ENCODE data around the gene UFC1. TPM values are rescaled to one million over a fixed set of nuclear protein-coding genes. Genes with fewer than 3 reads are reported as not detected.

UFC1 gene
- total and polyA plus RNA-seq, 2 of the 13 experiments (the other 11 are each of a cell fraction or from before 2014, with no cell fraction given) = 72.8 to 85.2 TPM

DNA sequence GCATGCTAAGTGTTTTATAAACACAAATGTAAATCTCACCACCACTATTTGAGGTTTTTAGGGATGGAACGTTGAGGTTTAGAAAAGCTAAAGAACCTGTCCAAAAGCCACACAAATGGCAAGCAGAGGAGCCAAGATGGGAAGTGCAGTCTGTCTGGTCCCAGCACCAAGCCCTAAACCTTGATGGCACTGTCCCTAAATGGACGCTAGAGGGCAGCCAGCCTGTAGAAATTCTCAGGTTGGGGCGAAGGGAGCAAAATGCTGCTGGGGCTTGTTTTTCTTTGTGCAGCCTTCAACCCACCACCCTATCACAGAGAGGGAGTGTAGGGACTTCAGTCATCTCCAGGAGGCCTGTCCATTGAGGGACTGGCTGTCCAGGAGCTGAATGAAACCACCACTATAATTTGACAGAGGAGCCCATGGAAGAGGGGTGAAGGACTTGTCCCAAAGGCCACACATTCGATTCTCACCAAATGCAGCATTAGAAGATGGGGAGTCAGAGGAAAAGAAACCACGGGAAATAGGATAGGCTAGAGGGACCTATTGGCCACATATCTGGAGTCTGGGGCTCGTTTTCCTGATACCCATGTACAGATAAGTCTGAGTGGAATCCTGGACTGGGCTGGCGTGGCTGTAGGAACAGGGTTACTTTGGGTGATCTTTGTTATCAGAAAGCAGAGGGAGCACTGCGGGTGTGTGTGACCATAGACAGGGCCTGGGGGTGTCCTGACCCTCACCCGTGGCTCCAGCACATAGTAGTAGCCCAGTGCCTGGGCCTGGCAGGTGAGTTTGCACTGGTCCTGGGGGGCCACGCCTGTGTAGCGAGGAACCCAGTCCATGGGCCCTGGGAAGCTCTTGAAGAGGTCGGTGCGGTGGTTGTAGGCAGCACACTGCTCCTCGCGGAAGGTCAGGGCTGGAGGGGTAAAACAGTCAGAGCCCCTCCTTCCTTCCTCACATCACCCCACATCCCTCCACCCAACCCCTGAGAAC, 39.0 kb downstream of the UFC1 start (continued):
- TF ChIP-seq NR2F6 (IDR thresholded peaks at IDR 0.05) = no peak
- TF ChIP-seq NR2F6 (CRISPR knock-in tag; IDR thresholded peaks at IDR 0.05) = no peak
- no peak for TF ChIP-seq ISL2 (CRISPR knock-in tag; IDR thresholded peaks at IDR 0.05)
- no peak for TF ChIP-seq RFX3 (CRISPR knock-in tag; IDR thresholded peaks at IDR 0.05)
- TF ChIP-seq, protein P1, sequence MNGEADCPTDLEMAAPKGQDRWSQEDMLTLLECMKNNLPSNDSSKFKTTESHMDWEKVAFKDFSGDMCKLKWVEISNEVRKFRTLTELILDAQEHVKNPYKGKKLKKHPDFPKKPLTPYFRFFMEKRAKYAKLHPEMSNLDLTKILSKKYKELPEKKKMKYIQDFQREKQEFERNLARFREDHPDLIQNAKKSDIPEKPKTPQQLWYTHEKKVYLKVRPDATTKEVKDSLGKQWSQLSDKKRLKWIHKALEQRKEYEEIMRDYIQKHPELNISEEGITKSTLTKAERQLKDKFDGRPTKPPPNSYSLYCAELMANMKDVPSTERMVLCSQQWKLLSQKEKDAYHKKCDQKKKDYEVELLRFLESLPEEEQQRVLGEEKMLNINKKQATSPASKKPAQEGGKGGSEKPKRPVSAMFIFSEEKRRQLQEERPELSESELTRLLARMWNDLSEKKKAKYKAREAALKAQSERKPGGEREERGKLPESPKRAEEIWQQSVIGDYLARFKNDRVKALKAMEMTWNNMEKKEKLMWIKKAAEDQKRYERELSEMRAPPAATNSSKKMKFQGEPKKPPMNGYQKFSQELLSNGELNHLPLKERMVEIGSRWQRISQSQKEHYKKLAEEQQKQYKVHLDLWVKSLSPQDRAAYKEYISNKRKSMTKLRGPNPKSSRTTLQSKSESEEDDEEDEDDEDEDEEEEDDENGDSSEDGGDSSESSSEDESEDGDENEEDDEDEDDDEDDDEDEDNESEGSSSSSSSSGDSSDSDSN (CRISPR knock-in tag; IDR thresholded peaks at IDR 0.05) = no peak; the same call in 1 of the 2 replicates
- TF ChIP-seq CHD2 (IDR thresholded peaks at IDR 0.05; ENCODE audit: low read depth, low read length) = no peak
- TF ChIP-seq, protein P2, sequence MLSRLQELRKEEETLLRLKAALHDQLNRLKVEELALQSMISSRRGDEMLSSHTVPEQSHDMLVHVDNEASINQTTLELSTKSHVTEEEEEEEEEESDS (CRISPR knock-in tag; IDR thresholded peaks at IDR 0.05; ENCODE audit: borderline replicate concordance) = no peak
- no peak for TF ChIP-seq ZNF724P (CRISPR knock-in tag; IDR thresholded peaks at IDR 0.05; ENCODE audit: borderline replicate concordance)
- TF ChIP-seq ZNF891 (CRISPR knock-in tag; IDR thresholded peaks at IDR 0.05) = no peak
- TF ChIP-seq, protein P3, sequence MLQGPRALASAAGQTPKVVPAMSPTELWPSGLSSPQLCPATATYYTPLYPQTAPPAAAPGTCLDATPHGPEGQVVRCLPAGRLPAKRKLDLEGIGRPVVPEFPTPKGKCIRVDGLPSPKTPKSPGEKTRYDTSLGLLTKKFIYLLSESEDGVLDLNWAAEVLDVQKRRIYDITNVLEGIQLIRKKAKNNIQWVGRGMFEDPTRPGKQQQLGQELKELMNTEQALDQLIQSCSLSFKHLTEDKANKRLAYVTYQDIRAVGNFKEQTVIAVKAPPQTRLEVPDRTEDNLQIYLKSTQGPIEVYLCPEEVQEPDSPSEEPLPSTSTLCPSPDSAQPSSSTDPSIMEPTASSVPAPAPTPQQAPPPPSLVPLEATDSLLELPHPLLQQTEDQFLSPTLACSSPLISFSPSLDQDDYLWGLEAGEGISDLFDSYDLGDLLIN (CRISPR knock-in tag; IDR thresholded peaks at IDR 0.05; ENCODE audit: borderline replicate concordance) = no peak
- TF ChIP-seq, protein P4, sequence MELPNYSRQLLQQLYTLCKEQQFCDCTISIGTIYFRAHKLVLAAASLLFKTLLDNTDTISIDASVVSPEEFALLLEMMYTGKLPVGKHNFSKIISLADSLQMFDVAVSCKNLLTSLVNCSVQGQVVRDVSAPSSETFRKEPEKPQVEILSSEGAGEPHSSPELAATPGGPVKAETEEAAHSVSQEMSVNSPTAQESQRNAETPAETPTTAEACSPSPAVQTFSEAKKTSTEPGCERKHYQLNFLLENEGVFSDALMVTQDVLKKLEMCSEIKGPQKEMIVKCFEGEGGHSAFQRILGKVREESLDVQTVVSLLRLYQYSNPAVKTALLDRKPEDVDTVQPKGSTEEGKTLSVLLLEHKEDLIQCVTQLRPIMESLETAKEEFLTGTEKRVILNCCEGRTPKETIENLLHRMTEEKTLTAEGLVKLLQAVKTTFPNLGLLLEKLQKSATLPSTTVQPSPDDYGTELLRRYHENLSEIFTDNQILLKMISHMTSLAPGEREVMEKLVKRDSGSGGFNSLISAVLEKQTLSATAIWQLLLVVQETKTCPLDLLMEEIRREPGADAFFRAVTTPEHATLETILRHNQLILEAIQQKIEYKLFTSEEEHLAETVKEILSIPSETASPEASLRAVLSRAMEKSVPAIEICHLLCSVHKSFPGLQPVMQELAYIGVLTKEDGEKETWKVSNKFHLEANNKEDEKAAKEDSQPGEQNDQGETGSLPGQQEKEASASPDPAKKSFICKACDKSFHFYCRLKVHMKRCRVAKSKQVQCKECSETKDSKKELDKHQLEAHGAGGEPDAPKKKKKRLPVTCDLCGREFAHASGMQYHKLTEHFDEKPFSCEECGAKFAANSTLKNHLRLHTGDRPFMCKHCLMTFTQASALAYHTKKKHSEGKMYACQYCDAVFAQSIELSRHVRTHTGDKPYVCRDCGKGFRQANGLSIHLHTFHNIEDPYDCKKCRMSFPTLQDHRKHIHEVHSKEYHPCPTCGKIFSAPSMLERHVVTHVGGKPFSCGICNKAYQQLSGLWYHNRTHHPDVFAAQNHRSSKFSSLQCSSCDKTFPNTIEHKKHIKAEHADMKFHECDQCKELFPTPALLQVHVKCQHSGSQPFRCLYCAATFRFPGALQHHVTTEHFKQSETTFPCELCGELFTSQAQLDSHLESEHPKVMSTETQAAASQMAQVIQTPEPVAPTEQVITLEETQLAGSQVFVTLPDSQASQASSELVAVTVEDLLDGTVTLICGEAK (IDR thresholded peaks at IDR 0.05) = no peak
- TF ChIP-seq, protein P4 (CRISPR knock-in tag; IDR thresholded peaks at IDR 0.05) = no peak
- TF ChIP-seq MAFK (conservative IDR thresholded peaks at IDR 0.05 in 1 of 2, IDR thresholded peaks at IDR 0.05 in 1 of 2; ENCODE audit: low read length in 2 of 2) = no peak
- TF ChIP-seq JUND (CRISPR knock-in tag; IDR thresholded peaks at IDR 0.05) = no peak
- TF ChIP-seq HNRNPUL1 (IDR thresholded peaks at IDR 0.05; ENCODE audit: low read depth, low read length) = no peak
- TF ChIP-seq ZNF879 (CRISPR knock-in tag; IDR thresholded peaks at IDR 0.05) = no peak
- TF ChIP-seq BRD4 (CRISPR knock-in tag; IDR thresholded peaks at IDR 0.05) = no peak
- peak; percentile 91 for TF ChIP-seq STAG1 (CRISPR knock-in tag; IDR thresholded peaks at IDR 0.05)

Data from HepG2 (cell line).